ENCODE measurements around the gene F8.
"Not testable (repeated sequence)": the region's sequence is repeated elsewhere in the genome, so short reads cannot be mapped to it uniquely, and the experiment has no call there.

F8 gene

DNA sequence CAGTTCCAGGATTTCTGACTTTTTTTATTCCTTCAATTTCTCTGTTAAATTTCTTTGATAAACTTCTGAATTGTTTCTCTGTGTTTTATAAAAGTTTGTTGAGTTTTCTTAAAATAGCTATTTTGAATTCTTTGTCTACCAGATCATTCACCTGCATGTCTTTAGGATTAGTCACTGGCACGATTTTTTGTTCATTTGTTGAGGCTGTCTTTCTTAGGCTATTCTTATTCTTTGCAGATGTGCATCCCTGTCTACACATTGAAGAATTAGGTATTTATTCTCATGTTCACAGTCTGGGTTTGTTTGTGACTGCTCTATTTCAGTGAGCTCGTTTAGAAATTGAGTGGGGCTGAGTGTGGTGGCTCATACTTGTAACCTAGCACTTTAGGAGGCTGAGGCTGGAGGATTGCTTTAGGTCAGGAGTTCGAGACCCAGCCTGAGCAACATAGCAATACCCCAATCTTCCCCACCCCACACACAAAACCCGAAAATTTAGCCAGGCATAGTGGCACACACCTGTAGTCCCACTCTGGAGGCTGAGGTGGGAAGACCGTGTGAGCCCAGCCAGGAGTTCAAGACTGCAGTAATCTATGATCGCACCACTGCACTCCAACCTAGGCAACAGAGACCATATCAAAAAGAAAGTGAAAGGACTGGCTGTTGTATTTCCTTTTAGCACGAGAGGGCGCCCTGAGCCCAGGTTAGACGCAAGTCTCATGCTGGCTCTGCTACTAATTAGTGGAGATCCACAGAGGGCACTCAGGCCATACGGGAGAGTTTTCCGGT lies 42.0 kb downstream of the F8 start:
- Histone ChIP-seq H3K9ac (ENCODE audit: low read depth, low read length) (no peak overlapping the region), H3K27ac (ENCODE audit: low read depth, low read length) (no peak overlapping the region), H3K4me3 (ENCODE audit: low read length) (no peak overlapping the region), H3K27me3 (ENCODE audit: insufficient read depth, low read length) (no peaks in the 10 kb centered on the region), H3K36me3 (ENCODE audit: insufficient read depth, low read length) (no peaks in the 10 kb centered on the region), H3K4me1 (ENCODE audit: insufficient read depth, low read length) (no peaks in the 10 kb centered on the region), H3K9me3 (ENCODE audit: insufficient read depth, low read depth, low read length) (no peaks in the 10 kb centered on the region)
- 21% methylated on average over 10 of the region's 11 CpGs for WGBS

DNA sequence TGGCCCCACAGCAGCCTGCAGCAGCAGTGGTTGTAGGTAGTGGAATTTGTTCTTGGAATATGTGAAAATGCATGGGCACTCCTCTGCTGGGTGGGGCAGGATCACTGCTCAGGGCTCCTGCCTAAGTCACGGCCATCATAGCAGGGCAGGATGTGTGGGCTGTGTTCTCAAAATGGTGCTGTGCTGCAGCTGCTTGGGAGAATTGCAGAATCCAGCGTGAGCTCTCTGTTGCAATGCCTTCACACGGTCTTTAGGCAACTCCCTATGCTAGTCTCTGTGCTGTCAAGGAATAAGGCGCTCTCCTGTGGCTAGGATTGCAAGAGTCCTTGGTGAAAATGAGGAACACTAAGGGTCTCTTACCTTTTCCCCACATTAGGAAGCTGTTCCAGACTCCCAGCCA lies 42.9 kb downstream of the F8 start:
- Histone ChIP-seq H3K4me1 (ENCODE audit: insufficient read depth, low read length) (no peaks in the 10 kb centered on the region), H3K27ac (ENCODE audit: low read depth, low read length) (no peak overlapping the region), H3K36me3 (ENCODE audit: insufficient read depth, low read length) (no peaks in the 10 kb centered on the region), H3K4me3 (ENCODE audit: low read length) (no peak overlapping the region), H3K9ac (ENCODE audit: low read depth, low read length) (no peak overlapping the region), H3K27me3 (ENCODE audit: insufficient read depth, low read length) (no peaks in the 10 kb centered on the region), H3K9me3 (ENCODE audit: insufficient read depth, low read depth, low read length) (no peaks in the 10 kb centered on the region)
- 80% methylated on average over 4 of the region's 4 CpGs for WGBS

DNA sequence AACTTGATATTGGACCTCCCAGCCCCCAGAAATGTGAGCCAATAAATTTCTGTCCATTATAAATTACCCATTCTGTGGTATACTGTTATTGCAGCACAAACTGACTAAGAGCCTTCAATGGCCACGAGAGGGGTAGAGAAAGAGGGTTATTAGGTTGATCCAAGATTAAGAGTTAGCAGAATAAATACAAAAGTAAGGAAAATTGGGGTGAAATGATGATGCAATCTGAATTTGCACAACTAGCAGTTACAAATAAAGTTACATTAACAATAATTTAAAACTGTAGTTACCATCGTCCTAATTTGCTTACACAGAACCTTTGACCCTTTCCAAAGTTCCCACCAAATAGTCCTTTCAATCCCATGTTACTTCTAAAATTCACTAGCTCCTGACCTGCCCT lies 54.2 kb downstream of the F8 start:
- 84% methylated on average over 2 of the region's 2 CpGs for WGBS
- H3K4me3 ChIP-seq (ENCODE audit: low read length) = no peak overlapping the region
- H3K9ac ChIP-seq (ENCODE audit: low read depth, low read length) = no peak overlapping the region
- H3K4me1 ChIP-seq (ENCODE audit: insufficient read depth, low read length) = no peaks in the 10 kb centered on the region
- H3K9me3 ChIP-seq (ENCODE audit: insufficient read depth, low read depth, low read length) = no peaks in the 10 kb centered on the region
- H3K36me3 ChIP-seq (ENCODE audit: insufficient read depth, low read length) = no peaks in the 10 kb centered on the region
- H3K27me3 ChIP-seq (ENCODE audit: insufficient read depth, low read length) = no peaks in the 10 kb centered on the region
- H3K27ac ChIP-seq (ENCODE audit: low read depth, low read length) = no peak overlapping the region

DNA sequence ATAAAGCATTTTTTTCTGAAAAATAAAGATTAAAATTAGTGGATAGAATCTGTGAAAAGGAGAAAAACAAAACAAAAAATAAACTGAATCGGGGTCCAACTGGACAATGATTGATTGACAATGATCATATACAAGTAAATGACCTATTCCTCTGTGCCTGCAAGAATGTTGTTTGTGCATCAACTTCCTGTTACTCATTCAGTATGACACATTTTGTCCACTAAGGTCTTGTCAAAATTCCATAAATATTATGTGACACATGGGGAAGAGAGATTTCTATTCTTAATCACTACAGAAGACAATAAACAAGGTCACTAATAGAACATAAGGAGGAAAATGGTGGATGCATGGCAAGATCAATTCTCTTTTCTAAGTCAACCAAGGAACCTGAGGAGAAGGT lies 54.9 kb downstream of the F8 start:
- no CpG with 5 or more reads among the region's 1 CpG for WGBS
- H3K9ac ChIP-seq (ENCODE audit: low read depth, low read length) = no peak overlapping the region

DNA sequence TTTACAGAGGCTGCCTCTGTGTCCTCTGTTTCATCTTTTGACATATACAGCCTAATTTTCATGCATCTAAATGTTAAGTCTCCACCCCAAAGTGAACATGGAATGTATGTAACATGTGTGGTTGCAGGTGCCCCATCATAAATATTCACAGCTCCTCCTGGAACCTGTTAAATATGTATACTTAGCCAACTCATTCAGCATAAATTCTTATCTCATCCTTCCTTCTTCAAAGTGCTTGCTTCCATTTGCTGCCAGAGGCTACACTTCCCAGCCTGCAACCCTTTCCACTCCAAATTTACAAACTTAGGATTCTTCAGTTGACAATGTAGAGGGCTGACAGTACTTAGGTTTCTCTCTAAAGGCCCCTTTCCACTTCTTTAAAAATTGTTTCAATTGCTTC lies 60.6 kb downstream of the F8 start:
- Histone ChIP-seq H3K9ac (ENCODE audit: low read depth, low read length) (no peak overlapping the region), H3K36me3 (ENCODE audit: insufficient read depth, low read length) (no peaks in the 10 kb centered on the region), H3K9me3 (ENCODE audit: insufficient read depth, low read depth, low read length) (no peaks in the 10 kb centered on the region), H3K4me1 (ENCODE audit: insufficient read depth, low read length) (no peaks in the 10 kb centered on the region), H3K4me3 (ENCODE audit: low read length) (no peak overlapping the region), H3K27ac (ENCODE audit: low read depth, low read length) (no peak overlapping the region), H3K27me3 (ENCODE audit: insufficient read depth, low read length) (no peaks in the 10 kb centered on the region)

More for the DNA sequence above, 54.9 kb downstream of the F8 start:
- H3K9me3 ChIP-seq (ENCODE audit: insufficient read depth, low read depth, low read length) = no peaks in the 10 kb centered on the region
- H3K4me1 ChIP-seq (ENCODE audit: insufficient read depth, low read length) = no peaks in the 10 kb centered on the region
- H3K27ac ChIP-seq (ENCODE audit: low read depth, low read length) = no peak overlapping the region
- no peaks in the 10 kb centered on the region for H3K36me3 ChIP-seq (ENCODE audit: insufficient read depth, low read length)
- no peak overlapping the region for H3K4me3 ChIP-seq (ENCODE audit: low read length)
- H3K27me3 ChIP-seq (ENCODE audit: insufficient read depth, low read length) = no peaks in the 10 kb centered on the region

DNA sequence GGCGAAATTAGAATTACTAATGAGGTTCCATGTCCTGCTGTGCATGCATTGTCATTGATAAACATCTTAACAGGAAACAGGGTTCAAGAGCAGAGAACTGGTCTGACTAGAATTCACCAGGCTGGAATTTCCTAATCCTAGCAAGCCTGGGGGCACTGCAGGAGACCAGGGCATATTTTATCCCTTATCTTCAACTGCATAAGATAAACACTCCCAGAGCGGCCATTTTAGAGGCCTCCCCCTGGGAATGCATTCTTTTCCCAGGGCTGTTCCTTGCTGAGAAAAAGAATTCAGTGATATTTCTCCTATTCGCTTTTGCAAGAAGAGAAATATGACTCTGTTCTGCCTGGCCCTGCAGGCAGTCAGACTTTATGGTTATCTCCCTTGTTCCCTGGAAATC lies 66.7 kb downstream of the F8 start:
- not testable (repeated sequence) for H3K27ac ChIP-seq (ENCODE audit: low read depth, low read length); H3K4me1 ChIP-seq (ENCODE audit: insufficient read depth, low read length); H3K4me3 ChIP-seq (ENCODE audit: low read length); H3K27me3 ChIP-seq (ENCODE audit: insufficient read depth, low read length); H3K36me3 ChIP-seq (ENCODE audit: insufficient read depth, low read length); H3K9me3 ChIP-seq (ENCODE audit: insufficient read depth, low read depth, low read length); H3K9ac ChIP-seq (ENCODE audit: low read depth, low read length)
- 93% methylated on average over 3 of the region's 3 CpGs for WGBS

DNA sequence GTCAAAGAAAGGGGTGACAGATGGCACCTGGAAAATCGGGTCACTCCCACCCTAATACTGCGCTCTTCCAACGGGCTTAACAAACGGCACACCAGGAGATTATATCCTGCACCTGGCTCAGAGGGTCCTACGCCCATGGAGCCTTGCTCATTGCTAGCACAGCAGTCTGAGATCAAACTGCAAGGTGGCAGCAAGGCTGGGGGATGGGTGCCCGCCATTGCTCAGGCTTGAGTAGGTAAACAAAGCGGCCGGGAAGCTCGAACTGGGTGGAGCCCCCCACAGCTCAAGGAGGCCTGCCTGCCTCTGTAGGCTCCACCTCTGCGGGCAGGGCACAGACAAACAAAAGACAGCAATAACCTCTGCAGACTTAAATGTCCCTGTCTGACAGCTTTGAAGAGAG lies 83.3 kb downstream of the F8 start:
- WGBS = 93% methylated on average over 8 of the region's 10 CpGs
- not testable (repeated sequence) for H3K36me3 ChIP-seq (ENCODE audit: insufficient read depth, low read length); H3K4me3 ChIP-seq (ENCODE audit: low read length); H3K9me3 ChIP-seq (ENCODE audit: insufficient read depth, low read depth, low read length); H3K9ac ChIP-seq (ENCODE audit: low read depth, low read length); H3K4me1 ChIP-seq (ENCODE audit: insufficient read depth, low read length); H3K27ac ChIP-seq (ENCODE audit: low read depth, low read length); H3K27me3 ChIP-seq (ENCODE audit: insufficient read depth, low read length)

DNA sequence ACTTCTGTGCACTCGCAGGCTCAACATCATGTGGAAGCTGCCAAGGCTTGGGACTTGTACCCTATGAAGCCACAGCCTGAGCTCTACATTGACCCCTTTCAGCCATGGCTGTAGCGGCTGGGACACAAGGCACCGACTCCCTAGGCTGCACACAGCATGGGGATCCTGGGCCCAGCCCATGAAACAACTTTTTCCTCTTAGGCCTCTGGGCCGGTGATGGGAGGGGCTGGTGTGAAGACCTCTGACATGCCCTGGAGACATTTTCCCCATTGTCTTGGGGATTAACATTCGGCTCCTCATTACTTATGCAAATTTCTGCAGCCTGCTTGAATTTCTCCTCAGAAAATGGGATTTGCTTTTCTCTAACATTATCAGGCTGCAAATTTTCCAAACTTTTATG lies 97.8 kb downstream of the F8 start:
- H3K9me3 ChIP-seq (ENCODE audit: insufficient read depth, low read depth, low read length); H3K4me1 ChIP-seq (ENCODE audit: insufficient read depth, low read length); H3K36me3 ChIP-seq (ENCODE audit: insufficient read depth, low read length); H3K27me3 ChIP-seq (ENCODE audit: insufficient read depth, low read length); H3K9ac ChIP-seq (ENCODE audit: low read depth, low read length); H3K27ac ChIP-seq (ENCODE audit: low read depth, low read length); H3K4me3 ChIP-seq (ENCODE audit: low read length): not testable (repeated sequence)
- WGBS = 66% methylated on average over 5 of the region's 5 CpGs

DNA sequence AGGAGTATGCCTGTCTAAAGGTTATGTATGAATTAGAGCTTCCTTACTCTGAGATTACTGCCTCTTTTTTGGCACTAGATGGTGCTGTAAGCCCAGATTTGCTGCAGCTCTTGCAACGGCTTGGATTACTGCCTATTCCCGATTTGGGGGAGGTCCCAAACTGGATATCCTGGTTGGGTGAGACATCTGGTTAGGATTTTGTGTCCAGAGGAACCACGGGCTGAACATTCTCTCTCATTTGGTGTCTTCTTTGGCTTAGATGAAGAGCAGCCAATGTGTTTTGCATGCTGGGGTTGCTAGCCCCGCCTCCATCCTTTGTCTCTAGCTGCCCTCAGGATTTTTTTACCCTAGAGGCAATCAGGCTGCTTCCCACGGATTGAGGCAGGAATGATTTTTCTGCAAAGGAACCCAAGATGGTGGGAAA lies 104.5 kb downstream of the F8 start:
- no peaks in the 10 kb centered on the region for H3K4me1 ChIP-seq (ENCODE audit: insufficient read depth, low read length)
- H3K27me3 ChIP-seq (ENCODE audit: insufficient read depth, low read length) = no peaks in the 10 kb centered on the region
- no peak overlapping the region for H3K27ac ChIP-seq (ENCODE audit: low read depth, low read length)
- H3K4me3 ChIP-seq (ENCODE audit: low read length) = peak overlapping the region; percentile 44
- H3K9me3 ChIP-seq (ENCODE audit: insufficient read depth, low read depth, low read length) = peaks cover 6% of the 10 kb centered on the region; the same call in 1 of the 2 replicates
- H3K36me3 ChIP-seq (ENCODE audit: insufficient read depth, low read length) = no peaks in the 10 kb centered on the region
- 7% methylated on average over 5 of the region's 5 CpGs for WGBS
- peak overlapping the region; percentile 31; the same call in 1 of the 2 replicates for H3K9ac ChIP-seq (ENCODE audit: low read depth, low read length)

DNA sequence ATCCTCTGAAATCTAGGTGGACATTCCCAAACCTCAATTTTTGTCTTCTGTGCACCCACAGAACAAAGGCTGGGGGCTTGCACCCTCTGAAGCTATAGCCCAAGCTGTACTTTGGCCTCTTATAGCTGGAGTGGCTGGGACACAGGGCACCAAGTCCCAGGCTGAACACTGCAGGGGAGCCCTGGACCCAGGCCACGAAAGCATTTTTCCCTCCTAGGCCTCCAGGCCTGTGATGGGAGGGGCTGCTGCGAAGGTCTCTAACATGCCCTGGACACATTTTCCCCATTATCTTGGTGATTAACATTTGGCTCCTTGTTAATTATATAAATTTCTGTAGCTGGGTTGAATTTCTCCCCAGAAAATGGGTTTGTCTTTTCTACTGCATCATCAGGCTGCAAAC lies 108.5 kb downstream of the F8 start:
- Histone ChIP-seq H3K27ac (ENCODE audit: low read depth, low read length) (no peak overlapping the region), H3K27me3 (ENCODE audit: insufficient read depth, low read length) (no peaks in the 10 kb centered on the region), H3K9me3 (ENCODE audit: insufficient read depth, low read depth, low read length) (peaks cover 6% of the 10 kb centered on the region; the same call in 1 of the 2 replicates), H3K4me1 (ENCODE audit: insufficient read depth, low read length) (no peaks in the 10 kb centered on the region), H3K36me3 (ENCODE audit: insufficient read depth, low read length) (no peaks in the 10 kb centered on the region), H3K9ac (ENCODE audit: low read depth, low read length) (no peak overlapping the region), H3K4me3 (ENCODE audit: low read length) (no peak overlapping the region)
- 100% methylated on average over 1 of the region's 2 CpGs for WGBS

DNA sequence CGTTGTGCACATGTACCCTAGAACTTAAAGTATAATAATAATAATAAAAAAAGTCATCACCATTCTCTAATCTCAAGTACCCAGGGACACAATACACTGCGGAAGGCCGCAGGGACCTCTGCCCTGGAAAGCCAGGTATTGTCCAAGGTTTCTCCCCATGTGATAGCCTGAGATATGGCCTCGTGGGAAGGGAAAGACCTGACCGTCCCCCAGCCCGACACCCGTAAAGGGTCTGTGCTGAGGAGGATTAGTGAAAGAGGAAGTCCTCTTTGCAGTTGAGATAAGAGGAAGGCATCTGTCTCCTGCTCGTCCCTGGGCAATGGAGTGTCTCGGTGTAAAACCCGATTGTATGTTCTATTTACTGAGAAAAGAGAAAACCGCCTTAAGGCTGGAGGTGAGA lies 112.0 kb downstream of the F8 start:
- H3K9ac ChIP-seq (ENCODE audit: low read depth, low read length); H3K36me3 ChIP-seq (ENCODE audit: insufficient read depth, low read length); H3K27ac ChIP-seq (ENCODE audit: low read depth, low read length); H3K4me3 ChIP-seq (ENCODE audit: low read length); H3K4me1 ChIP-seq (ENCODE audit: insufficient read depth, low read length); H3K27me3 ChIP-seq (ENCODE audit: insufficient read depth, low read length); H3K9me3 ChIP-seq (ENCODE audit: insufficient read depth, low read depth, low read length): not testable (repeated sequence)
- 94% methylated on average over 10 of the region's 11 CpGs for WGBS

DNA sequence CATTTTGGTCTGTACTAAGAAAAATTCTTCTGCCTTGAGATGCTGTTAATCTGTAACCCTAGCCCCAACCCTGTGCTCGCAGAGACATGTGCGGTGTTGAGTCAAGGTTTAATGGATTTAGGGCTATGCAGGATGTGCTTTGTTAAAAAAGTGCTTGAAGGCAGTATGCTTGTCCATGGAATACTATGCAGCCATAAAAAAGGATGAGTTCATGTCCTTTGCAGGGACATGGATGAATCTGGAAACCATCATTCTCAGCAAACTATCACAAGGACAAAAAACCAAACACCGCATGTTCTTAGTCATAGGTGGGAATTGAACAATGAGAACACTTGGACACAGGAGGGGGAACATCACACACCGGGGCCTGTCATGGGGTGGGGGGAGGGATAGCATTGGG lies 112.5 kb downstream of the F8 start:
- not testable (repeated sequence) for H3K27me3 ChIP-seq (ENCODE audit: insufficient read depth, low read length); H3K36me3 ChIP-seq (ENCODE audit: insufficient read depth, low read length); H3K4me1 ChIP-seq (ENCODE audit: insufficient read depth, low read length); H3K27ac ChIP-seq (ENCODE audit: low read depth, low read length); H3K4me3 ChIP-seq (ENCODE audit: low read length); H3K9ac ChIP-seq (ENCODE audit: low read depth, low read length); H3K9me3 ChIP-seq (ENCODE audit: insufficient read depth, low read depth, low read length)
- 95% methylated on average over 4 of the region's 4 CpGs for WGBS
